Right ventricle myocardium inferior (tissue), 1 donor: ENCODE measurements around the gene NXPH2. TPM values are rescaled to one million over a fixed set of nuclear protein-coding genes. Genes with fewer than 3 reads are reported as not detected.

Source experiments
- ATAC-seq: fragments of 200-7000 bp; cut with Tn5 transposase; one replicate; pipeline ENCODE4 v1.9.1; 2020; ENCODE audit warnings: mild to moderate bottlenecking, moderate library complexity
- DNase-seq: peaks from one replicate; pipeline ENCODE4 v3.0.0; 2021; ENCODE audit errors: missing footprints
- intact Hi-C: fragments of 100-400 bp; cut with DNase I; formaldehyde crosslinking; loops from one replicate; pipeline ENCODE4 v1.11.0; 2022
- total RNA-seq: library from RNA; stranded (reverse); fragmentation: NEBNext Ultra II Directional; extraction: Animal tissue kit (Norgen Biotek cat#: 25700); gene quantifications from one replicate; pipeline ENCODE4 v1.2.1, GENCODE V29; 2021
- donor health status: DM: no; HTN: yes; CAD: no; lungs with severe emphysema.

The NXPH2 gene
- total RNA-seq, 1 donor from 2014 or later, result not detected

DNA sequence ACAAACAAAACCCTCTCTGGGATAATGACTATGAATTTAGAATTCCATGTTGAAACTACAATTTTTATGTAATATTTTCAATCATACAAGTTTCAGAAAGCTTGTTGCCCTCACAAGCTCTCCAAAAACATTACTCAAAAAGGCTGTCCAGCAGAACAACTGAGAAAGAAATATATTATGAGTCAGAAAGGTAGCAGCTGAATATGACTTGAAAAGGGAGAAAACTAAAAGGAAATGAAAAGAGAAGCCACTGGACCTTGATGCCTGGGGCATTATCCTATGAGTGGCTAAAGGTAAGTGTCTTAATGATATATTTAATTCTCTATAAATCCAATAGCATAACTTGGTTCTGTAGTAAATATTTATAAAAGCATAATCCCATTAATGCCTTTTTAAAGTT is 61.8 kb downstream of the NXPH2 start:
- intact Hi-C loops, result no loop called here
- ATAC-seq (no peak), DNase-seq (no peak)

DNA sequence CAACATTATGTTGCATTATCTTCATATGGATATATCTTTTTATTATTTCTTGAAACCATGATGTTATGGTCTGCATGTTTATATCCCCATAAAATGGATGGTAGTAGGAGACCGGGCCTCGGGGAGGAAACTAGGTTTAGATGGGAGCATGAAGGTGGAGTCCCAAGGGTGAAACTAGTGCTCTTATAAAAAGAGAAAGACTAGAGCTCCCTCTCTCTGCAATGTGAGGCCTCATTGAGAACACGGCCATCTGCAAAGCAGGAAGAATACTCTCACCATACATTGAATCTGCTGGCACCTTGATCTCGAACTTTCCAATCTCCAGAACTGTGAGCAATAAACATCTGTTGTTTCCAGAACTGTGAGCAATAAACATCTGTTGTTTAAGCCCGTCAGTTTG is 64.0 kb downstream of the NXPH2 start:
- no peak for DNase-seq
- intact Hi-C loops, result no loop called here
- ATAC-seq, result no peak

DNA sequence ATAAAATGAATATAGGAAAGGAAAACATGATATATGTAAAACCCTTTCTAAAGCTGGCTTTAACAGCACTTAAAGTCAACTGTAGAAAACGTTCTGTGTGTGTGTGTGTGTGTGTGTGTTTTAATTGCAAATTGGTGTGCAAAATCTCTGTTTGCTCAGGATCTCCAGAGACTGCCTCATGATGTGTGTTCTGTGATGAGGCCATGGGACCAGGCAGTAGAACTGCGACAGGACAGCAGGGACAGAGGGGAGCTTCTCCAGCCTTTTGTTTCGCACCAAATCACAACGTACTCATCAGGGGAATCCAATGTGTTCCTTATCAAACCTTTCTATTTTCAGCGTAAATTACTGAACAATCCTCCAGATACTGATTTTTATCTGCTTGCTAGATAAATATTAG is 66.7 kb downstream of the NXPH2 start:
- intact Hi-C loops, result no loop called here
- no peak for ATAC-seq
- DNase-seq, result no peak

DNA sequence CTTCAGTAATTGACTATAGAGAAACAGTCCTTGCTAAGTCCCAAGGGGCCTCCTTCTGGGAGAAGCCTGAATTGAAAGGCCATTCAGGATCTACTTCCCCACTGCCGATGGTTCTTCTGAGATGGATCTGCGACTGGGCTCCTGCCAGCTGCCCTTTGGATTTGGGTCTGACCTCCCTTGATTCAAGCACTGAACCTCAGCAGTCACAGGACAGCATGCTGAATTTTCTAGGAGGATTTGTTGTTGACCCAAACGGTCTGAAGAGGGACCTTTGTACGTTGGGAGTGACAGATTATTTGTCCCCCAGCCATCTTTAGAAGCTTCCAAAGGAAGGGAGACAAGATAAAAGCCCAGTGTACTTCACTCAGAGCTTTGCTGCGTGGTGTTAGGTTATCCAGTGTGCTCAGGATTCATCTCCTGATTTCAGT is 67.1 kb downstream of the NXPH2 start:
- ATAC-seq, result no peak
- peak; percentile 51 for DNase-seq
- intact Hi-C loops, result no loop called here

DNA sequence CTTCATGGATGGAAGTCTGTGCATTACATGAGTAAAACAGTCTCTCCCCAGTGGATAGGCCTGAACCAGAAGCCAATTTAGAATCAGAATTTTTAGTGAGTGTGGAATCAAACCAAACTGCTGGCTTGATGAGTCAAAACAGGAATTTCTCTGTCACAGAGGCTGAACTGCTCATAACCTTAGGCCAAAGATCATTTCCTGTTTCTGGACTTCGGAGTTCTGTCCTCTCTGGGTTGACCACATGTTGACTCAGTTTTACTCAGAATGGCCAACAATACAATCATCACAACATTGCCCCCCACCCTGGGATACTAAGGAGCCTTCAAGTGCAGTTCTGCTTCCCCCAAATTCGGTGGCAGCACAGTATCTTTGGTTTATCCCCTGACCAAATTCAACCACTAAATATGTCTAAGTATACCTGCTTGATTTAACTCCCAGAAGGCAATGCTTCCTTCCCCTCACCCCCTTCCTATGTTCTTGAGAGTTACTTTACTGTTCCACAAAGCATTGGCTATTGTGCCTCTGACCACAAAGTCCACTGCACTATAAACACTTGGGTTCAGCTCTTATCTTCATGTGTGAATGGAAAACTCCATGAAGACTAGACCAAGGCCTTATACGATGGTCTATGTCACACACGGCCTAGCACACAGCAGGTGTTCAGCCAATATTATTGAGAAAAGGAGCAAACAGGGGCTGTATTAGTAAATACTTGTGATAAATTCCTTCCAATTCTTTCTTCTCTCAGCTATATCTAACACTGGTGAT is 67.8 kb downstream of the NXPH2 start:
- ATAC-seq (no peak), DNase-seq (no peak)
- intact Hi-C loops, result no loop called here

DNA sequence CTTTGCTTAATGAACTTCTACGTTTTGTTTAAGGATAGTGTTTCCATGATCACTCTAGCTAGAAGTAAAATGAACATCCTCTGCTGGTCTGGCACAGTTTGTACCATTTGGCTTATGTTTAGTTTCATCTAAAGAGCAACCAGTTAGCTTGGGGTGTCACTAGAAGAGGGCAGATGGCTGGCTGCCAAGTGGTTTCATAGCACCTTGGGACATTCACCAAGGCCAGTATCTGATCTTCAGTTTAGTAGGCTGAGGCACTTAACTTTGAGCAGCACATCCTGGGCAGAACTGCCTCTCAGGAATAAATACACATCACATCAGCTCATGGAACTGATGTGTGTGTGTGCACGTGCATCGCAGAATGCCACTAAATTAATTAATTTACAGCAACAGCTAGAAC is 68.4 kb downstream of the NXPH2 start:
- no peak for DNase-seq
- intact Hi-C loops, result no loop called here
- no peak for ATAC-seq

DNA sequence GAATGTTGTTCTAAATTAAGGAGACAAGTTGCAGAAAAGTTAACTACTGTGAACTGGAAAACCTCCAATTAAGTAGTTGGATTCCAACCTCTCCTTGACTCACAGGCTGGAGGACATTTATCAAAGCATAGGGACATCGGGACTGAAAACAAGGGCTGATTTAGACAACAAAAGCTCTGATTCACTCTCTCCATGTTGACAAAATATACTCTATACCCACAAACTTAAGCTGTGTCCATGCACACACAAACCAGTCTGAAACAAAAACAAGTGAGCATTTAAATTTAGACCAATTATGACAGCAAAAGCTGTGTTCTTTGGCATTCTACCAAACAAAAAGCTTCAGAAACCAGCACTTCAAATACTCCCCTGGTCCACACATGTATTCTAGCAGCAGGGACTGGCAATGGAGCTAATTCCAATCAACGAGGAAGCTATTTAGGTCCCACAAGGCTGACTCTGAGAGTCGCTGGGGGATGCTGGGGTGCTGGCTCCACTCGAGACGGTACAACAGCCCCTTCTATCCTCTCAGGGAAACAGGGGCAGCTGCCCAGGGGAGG is 71.4 kb downstream of the NXPH2 start:
- ATAC-seq (peak; percentile 46), DNase-seq (no peak)
- intact Hi-C loops, result no loop called here

DNA sequence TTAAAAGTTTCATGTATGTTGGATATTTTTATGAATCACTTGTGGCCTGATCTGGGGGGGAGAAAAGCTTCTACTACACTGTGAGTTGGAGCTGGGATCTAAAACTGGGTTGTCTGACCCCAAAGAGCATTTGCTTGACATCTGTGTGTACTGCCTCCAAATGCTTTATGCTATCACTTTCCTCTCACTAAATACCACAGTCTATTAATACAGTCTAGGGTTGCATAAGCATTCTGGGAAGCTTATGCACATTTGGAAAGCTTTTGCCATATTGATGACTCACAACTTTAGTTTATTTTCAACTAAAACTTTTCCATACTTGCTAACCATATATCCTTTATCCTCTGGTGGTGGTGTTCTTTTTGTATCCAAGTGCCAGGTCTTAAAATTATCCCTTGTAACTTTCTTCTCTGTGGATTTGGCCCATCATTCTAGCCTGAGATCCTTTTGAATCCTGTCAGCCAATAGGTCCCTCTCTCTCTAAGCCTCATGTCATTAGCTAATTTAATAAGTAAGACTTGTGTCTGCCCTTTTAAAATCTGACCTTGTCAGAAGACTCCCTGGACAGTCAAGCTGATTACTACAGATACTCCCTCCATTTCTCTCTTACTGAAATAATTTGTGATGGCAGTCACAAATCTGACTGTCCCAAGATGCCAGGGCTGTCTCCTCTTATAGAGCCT is 72.7 kb downstream of the NXPH2 start:
- intact Hi-C loops, result no loop called here
- ATAC-seq, result peak; percentile 71
- no peak for DNase-seq

DNA sequence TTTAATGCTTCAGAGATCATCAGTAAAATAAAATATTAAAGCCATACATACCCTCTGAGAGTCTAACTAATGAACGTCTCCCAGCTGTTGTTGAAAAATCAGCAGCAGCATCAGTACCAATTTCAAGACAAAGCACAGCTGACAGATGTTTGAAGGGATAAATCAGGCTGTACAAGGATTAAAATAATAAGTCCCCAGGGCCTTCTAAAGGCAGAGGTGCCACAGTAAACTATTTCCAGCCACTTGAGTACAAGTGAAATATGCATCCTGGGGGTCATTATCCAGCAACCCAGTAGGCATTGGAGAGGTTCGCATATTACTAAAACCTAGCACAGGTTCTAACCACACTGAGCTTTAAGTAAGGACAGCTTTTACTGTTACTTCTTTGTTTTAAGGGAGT is 76.9 kb downstream of the NXPH2 start:
- intact Hi-C loops, result no loop called here
- no peak for DNase-seq
- ATAC-seq, result no peak

DNA sequence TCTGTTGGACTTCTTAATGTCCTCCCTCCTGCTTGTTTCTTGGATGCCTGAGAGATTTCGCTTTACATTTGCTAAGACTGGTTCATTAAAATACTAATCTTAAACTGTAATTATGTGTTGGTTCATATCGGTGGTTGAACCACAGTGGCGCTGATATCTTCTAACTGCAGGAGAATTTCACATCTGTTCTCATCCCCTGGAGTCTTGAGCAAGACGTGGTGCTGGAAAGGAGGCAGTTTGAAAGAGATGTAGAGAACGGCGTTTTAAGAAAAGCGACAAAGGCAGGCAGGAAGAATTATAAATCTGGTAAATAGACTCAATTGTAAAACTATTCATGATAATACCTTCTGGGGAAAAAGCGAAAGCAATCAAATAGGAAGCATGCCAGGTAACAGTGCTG is 79.5 kb downstream of the NXPH2 start:
- DNase-seq, result no peak
- ATAC-seq, result no peak
- intact Hi-C loops, result no loop called here

DNA sequence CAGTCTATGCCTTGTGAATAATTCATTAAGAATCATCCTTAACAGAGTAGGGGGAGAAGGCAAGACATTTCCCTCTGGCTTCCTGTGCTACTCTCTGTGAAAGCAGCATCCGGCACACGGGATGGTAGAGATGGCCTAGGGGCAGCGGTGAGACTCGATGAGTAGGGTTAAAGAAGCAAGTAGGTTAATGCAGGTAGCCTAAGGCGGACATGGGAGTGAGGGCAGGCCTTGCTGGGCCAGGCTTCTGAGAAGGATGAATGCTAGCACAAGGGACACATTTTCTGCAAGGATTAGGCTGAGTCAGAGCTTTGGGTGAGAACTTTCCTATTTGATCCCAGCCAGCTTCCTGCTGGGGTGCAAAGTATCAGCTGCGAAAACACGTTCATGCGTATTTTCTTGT is 80.8 kb downstream of the NXPH2 start:
- DNase-seq (peak; percentile 45), ATAC-seq (no peak)
- intact Hi-C loops, result no loop called here

DNA sequence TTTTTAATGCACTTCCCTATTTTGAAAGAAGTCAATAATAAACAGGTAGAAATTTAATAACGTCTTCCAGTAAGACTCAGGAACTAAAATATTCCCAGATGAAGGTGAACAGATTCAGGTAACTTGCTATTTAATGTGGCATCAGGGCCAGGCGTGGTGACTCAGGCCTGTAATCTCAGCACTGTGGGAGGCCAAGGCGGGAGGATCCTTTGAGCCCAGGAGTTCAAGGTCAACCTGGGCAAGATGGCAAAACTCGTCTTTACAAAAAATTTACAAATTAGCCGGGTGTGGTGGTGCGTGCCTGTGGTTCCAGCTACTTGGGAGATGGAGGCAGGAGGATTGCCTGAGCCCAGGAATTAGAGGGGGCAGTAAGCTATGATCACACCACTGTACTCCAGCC is 81.8 kb downstream of the NXPH2 start:
- no peak for ATAC-seq
- intact Hi-C loops, result no loop called here
- no peak for DNase-seq

DNA sequence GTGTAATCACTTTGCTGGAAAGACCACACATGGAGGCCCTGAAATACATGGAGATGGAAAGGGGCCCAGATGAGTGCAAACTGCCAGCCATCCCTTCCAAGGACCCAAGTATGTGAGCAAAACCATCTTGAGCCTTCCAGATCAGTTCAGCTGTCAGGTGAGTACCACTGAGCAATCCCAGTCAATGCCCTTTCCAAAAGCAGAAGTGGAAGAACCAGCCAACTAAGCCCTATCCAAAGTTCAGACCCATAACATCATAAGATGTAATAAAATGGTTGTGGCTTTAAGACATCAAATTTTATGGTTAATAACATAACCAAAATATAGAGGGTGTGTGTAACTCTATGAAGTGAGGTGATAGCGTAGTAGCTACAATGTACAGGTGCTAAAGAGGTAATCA is 88.5 kb downstream of the NXPH2 start:
- ATAC-seq (no peak), DNase-seq (no peak)
- intact Hi-C loops, result no loop called here

DNA sequence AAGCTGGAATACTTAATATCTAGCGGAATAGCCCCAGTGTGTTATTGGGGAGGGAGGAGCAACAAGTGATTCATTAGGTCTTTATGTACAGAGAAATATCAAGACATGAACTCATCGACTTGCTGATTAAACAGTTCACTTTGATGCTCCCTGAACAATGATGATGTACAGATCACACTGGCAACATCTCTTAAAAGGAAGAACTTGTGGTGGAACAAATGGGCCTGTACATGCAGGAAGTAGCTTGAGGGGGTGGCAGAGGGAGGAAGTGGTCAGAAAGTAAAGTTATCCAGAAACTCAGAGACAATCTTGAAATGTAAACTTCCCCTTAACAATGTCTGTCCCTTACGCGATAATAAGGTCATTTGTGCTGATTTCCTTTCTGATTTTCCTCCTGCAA is 90.5 kb downstream of the NXPH2 start:
- ATAC-seq (no peak), DNase-seq (no peak)
- intact Hi-C loops, result no loop called here

DNA sequence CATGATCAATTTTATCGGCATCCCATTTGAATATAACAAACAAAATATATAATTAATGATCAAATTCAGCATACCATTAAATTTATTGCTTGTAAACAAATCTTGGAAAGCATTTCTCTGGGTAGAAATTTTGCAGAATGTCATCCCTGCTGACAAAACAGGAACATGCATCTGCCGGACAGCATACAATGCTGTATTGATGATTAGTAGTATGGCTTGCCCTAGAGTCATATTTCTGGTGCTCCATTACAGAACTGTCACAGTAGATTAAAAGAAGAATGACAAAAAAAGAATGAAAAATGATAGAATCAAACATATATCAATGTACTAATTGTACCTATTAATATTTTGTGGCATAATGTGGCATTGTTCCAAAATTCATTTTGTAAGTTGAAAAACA is 98.0 kb downstream of the NXPH2 start:
- DNase-seq, result no peak
- no peak for ATAC-seq
- intact Hi-C loops, result no loop called here

DNA sequence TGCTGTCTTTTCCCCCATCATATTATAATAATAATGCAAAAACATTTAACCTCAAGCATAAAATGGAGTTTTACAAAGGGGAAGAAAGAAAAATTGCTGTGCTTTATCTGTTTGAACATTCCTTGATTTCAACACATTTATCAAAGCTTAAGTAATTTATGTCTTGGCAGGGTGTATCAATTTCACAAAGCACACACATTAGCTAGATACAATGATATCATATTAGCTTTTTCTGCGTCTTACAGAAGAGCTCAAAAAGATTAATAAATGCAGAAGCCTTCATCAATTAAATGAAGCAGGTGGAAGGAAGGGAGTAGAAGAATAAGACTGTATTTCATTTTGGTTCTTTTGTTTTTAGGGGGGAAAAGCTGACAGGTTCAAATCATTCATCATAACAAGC is 103.0 kb downstream of the NXPH2 start:
- DNase-seq (no peak), ATAC-seq (no peak)
- intact Hi-C loops, result no loop called here

DNA sequence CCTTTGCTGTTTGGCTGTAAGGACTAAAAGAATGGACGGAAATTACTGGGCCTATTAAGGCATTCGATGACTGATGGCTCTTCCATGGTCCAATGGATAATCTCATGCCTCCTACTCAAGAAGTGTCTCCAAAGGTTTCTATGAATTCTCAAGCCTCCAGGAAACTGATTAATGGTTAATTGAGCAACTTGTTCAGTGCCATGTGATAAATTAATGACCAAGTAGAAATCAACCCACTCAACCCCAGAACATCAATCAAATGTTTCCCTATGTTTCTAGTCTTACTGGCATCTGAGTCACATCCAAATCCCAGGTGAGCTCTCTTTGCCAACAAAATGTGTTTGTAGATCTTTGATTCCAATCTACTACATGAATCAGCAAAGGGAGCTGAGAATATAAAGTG is 103.6 kb downstream of the NXPH2 start:
- intact Hi-C loops, result no loop called here
- no peak for DNase-seq
- ATAC-seq, result no peak

DNA sequence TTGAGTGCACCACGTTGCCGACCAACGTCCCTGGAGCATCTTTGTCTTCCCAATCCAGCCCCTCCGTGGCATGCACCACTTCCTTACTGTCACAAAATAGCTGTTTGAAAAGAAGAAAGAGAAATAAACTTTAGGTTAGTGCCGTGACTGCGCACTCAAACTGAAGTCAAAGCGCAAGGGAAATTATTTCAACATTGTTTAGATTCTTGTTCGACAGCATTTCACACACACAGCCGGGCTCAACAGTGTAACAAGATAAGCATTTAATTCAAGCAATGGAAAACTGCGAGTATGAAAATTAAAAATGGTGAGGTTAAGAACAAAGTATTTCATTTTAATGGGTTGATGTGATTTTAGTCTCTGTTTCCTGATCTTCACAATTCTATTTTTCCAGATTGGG is 108.6 kb downstream of the NXPH2 start:
- ATAC-seq (no peak), DNase-seq (peak; percentile 45)
- intact Hi-C loops, result no loop called here

DNA sequence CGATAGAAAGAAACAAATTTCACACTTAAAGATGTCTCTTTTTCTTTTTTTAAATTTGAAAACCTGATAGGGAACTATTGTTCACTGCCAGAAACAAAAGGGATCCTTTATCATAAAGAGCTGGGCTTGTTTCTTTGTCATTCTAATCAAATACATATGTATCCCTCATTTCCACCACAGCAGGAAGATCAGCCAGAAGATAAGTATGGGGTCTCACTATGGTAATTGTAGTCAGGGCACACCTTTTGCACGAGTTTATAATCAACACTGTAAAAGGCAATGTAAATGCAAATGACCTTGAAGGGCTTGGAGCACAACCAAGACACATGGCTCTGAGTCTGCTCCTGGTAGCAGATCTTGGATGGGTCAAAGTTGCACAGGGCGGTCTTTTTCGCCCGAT is 109.5 kb downstream of the NXPH2 start:
- no peak for ATAC-seq
- intact Hi-C loops, result no loop called here
- DNase-seq, result no peak

DNA sequence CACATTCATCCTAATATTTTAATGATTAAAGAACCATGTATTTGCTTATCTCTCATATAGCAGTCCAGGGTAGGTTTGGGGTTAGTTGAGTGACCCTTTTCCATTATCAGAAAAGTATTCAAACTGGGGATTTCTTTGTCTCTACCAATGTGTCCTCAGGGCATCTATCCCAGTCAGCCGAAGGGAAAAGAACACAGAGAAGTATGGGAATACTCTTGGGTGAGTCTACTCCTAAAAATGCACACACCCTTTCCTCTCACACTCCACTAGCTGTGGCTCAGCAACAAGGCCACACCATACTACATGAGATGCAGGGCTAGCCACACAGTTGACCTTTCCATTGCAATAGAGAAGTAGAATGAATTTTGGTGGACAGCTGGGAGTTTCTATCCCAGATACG is 114.3 kb downstream of the NXPH2 start:
- ATAC-seq, result no peak
- DNase-seq, result no peak
- intact Hi-C loops, result no loop called here
